ENCODE results near the gene PID1.

The PID1 gene

DNA sequence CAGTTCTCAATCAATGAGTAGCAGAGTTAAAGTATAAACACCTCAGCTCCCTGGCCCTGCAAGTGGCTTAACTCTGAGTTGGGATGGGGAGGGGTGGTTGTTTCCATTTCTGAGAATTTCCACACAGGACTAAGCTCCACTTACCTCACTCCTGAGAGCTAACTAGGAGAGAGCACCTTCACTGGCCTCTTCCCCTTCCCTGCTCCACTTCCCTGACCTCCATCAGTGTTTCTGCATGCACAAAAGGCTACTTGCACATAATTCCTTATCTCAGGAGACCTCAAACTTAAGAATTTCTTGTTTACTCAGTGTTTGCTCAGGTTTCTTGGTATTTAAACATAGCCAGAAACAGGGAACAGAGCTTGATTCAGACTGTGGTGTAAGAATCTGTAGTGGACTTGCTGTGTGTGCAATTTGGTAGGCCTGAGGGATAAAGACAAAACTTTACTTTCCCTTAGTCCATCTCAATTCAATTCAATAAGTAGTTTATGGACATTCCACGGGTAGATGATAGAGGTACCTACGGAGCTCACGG is 97.2 kb downstream of the PID1 start:
- TF ChIP-seq CTCF (IDR thresholded peaks at IDR 0.05): no peak
- peaks cover 0 to 17% (median 0%) of the 10 kb centered on the region in 4 donors for H3K4me1 ChIP-seq
- DNase-seq: no peak
- no peaks in the 10 kb centered on the region for H3K27me3 ChIP-seq
- no peaks in the 10 kb centered on the region for H3K9me3 ChIP-seq
- intact Hi-C loops (cut with DNase I; ENCODE audit: low total_unique reads): no loop called here
- no peak overlapping the region for H3K27ac ChIP-seq
- no peak overlapping the region for H3K4me3 ChIP-seq
- peaks cover 0 to 6% (median 0%) of the 10 kb centered on the region in 3 donors for H3K36me3 ChIP-seq

DNA sequence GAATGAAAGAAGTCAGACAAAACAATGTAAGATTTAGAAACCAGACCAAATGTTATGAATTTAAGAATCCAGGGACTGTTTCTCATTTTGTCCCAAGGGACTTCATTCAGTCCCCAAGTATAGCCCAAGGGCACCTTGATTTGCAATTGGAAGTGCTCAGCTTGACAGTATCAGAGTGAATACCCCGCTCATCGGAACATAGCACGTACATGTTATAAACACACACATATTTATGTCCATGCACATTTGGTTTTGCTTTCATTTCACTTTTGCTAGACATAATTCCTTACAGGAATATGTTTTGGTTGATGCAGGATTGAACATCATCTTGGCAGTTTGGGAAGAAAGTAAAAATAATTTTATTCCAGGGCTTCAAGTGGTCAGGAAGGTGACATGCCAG is 100.2 kb downstream of the PID1 start:
- no peak for TF ChIP-seq CTCF (IDR thresholded peaks at IDR 0.05)
- no peak for DNase-seq
- Histone ChIP-seq H3K27ac (no peak overlapping the region), H3K4me1 (peaks cover 0 to 14% (median 0%) of the 10 kb centered on the region in 4 donors), H3K27me3 (no peaks in the 10 kb centered on the region), H3K36me3 (peaks cover 0 to 6% (median 0%) of the 10 kb centered on the region in 3 donors), H3K4me3 (no peak overlapping the region), H3K9me3 (no peaks in the 10 kb centered on the region)
- intact Hi-C loops (cut with DNase I; ENCODE audit: low total_unique reads): no loop called here

- peaks cover 0 to 14% (median 0%) of the 10 kb centered on the region in 4 donors for H3K4me1 ChIP-seq
- H3K4me3 ChIP-seq: no peak overlapping the region
- DNase-seq: no peak
- peaks cover 0 to 6% (median 0%) of the 10 kb centered on the region in 3 donors for H3K36me3 ChIP-seq
- intact Hi-C loops (cut with DNase I; ENCODE audit: low total_unique reads): no loop called here
- TF ChIP-seq CTCF (IDR thresholded peaks at IDR 0.05): no peak
- H3K9me3 ChIP-seq: no peaks in the 10 kb centered on the region
- no peak overlapping the region for H3K27ac ChIP-seq
- H3K27me3 ChIP-seq: no peaks in the 10 kb centered on the region
Observed at GRCh38 chr2:229170171-229170570, 100.9 kb downstream of the PID1 start.

DNA sequence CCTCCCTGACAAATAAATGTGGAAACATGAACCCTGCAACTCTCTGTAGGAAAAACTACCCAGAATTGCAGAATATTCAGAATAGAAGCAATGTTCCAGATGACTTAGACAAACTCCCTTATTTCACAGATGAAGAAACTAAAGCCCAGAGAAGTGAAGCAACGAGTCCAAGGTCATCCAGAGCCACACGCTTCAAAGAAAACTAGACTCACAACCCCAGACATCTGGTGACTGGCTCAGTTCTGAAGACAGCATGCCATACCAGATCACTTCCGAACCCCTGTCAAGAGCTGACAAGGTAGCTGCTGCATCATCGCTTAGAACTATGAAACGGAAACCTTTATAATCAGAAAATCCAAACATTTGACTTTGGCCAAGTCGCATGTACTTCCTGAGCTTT is 101.3 kb downstream of the PID1 start:
- Histone ChIP-seq H3K27me3 (no peaks in the 10 kb centered on the region), H3K4me3 (no peak overlapping the region), H3K9me3 (no peaks in the 10 kb centered on the region), H3K4me1 (peaks cover 0 to 14% (median 0%) of the 10 kb centered on the region in 4 donors), H3K27ac (no peak overlapping the region), H3K36me3 (peaks cover 0 to 6% (median 0%) of the 10 kb centered on the region in 3 donors)
- DNase-seq: no peak
- intact Hi-C loops (cut with DNase I; ENCODE audit: low total_unique reads): no loop called here
- no peak for TF ChIP-seq CTCF (IDR thresholded peaks at IDR 0.05)

- no peak overlapping the region for H3K4me3 ChIP-seq
- no peak overlapping the region for H3K27ac ChIP-seq
- no peak for DNase-seq
- no peaks in the 10 kb centered on the region for H3K27me3 ChIP-seq
- TF ChIP-seq CTCF (IDR thresholded peaks at IDR 0.05): no peak
- no peaks in the 10 kb centered on the region for H3K36me3 ChIP-seq
- H3K9me3 ChIP-seq: no peaks in the 10 kb centered on the region
- H3K4me1 ChIP-seq: peaks cover 0 to 27% (median 0%) of the 10 kb centered on the region in 4 donors
- intact Hi-C loops (cut with DNase I; ENCODE audit: low total_unique reads): loop anchor here (5.0 kb wide), 1 partner anchor 568 kb away; no protein-coding TSS in a partner anchor
Observed at GRCh38 chr2:229164545-229165249, 106.4 kb downstream of the PID1 start.

Measured in tibial artery (tissue), 4 donors.